Prostate gland (tissue), 2 donors: ENCODE data around the gene TOP2A.
"Not testable (repeated sequence)": the region's sequence is repeated elsewhere in the genome, so short reads cannot be mapped to it uniquely, and the experiment has no call there.

Source experiments
- CTCF ChIP-seq, 4 experiments: fragments of 200-600 bp in 2 of 4; fragments of 450-650 bp in 2 of 4; sonication (generic) in 2 of 4; IDR thresholded peaks; 1 replicate in 3 of 4; 2 replicates in 1 of 4; pipeline ENCODE4 v1.5.1; 2016 to 2019; ENCODE audit warnings: antibody characterized with exemption in 4 of 4, mild to moderate bottlenecking in 2 of 4, moderate library complexity in 2 of 4
- POLR2A ChIP-seq: fragments of 450-650 bp; IDR thresholded peaks from one replicate; pipeline ENCODE4 v1.6.1; 2016; ENCODE audit warnings: antibody characterized with exemption, mild to moderate bottlenecking

GRCh38 chr17:40372644-40373043, 45.1 kb downstream of the TOP2A start:
- TF ChIP-seq POLR2A; CTCF (IDR thresholded peaks at IDR 0.05): not testable (repeated sequence)
